COLO668 (cell line): Measurements from ENCODE around the gene ARID3A.

Experiments used
- DNase-seq: peaks from one replicate; lab custom pipeline; 2025; ENCODE audit not compliant: unreplicated experiment; lab: John Stamatoyannopoulos, UW

Gene ARID3A

DNA sequence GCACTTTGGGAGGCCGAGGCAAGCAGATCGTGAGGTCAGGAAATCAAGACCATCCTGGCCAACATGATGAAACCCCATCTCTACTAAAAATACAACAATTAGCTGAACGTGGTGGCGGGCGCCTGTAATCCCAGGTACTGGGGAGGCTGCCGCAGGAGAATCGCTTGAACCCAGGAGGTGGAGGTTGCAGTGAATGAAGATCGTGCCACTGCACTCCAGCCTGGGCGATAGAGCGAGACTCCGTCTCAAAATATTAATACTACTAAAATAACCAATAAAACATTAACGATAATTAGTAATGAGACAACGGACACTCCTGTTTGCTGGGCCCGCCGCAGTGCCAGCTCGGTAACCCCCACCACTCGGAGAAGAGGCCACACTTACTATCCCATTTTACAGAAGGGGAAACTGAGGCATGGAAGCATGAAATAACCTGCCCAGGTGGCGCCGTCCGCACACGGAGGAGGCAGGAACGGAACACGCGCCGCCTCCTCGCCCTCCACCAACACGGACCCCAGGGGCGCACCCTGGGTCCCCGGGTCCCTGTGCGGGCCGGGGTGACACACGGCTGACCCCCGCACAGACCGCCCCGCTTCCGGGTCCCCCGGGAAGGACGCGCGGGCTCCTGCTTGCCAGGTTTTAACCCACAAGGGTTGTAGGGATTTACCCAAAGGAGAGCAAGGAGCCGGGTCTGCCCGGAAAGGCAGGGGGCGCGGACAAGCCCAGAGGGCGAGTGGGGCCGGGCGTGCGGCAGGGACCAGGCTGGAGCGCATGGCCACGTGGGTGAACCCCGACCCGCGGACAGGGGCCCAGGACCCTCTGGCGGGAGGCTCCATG lies 14.4 kb upstream of the ARID3A start:
- DNase-seq = no peak

GRCh38 chr19:912181-913079 lies 13.4 kb upstream of the ARID3A start:
- no peak for DNase-seq

GRCh38 chr19:913080-913748 lies 12.6 kb upstream of the ARID3A start, which contains the start of gene R3HDM4:
Gene R3HDM4, minus strand, starts transcription at chr19:913219. Its CDS starts 62 bp downstream, at chr19:913157.
- peak; percentile 83 for DNase-seq

- no peak for DNase-seq
Measured at GRCh38 chr19:916645-917322, 9.1 kb upstream of the ARID3A start.

- DNase-seq = peak; percentile 61
Measured at GRCh38 chr19:917323-918151, 8.3 kb upstream of the ARID3A start, which contains the start of gene KISS1R. Gene KISS1R, plus strand, starts transcription at chr19:917333. Its CDS starts 170 bp downstream, at chr19:917503.

GRCh38 chr19:918152-918437 lies 7.7 kb upstream of the ARID3A start:
- DNase-seq = no peak

DNA sequence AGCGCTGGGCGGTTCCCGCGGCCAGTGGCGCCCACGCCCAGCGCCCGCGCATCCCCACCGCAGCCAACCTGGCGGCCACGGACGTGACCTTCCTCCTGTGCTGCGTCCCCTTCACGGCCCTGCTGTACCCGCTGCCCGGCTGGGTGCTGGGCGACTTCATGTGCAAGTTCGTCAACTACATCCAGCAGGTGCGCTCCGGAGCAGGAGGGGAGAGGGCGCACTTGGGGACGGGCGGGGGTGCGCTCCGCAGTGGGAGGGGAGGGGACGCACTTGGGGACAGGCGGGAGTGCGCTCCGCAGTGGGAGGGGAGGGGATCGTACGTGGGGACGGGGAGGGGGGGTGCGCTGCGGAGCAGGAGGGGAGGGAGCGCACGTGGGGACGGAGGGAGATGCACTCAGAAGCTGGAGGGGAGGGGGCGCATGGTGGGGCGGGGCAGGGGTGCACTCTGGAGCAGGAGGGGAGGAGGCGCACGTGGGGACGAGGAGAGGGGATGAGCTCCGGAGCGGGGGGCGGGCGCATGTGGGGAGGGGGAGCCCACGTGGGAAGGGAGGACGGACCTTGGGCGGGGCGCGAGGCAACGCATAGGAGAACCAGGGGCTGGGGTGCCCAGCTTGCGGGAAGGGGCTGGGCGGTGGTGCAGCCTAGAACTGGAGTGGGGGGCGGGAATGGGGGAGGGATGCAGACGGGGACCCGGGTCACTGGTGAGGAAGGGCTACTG lies 7.2 kb upstream of the ARID3A start:
- DNase-seq = peak; percentile 34

DNA sequence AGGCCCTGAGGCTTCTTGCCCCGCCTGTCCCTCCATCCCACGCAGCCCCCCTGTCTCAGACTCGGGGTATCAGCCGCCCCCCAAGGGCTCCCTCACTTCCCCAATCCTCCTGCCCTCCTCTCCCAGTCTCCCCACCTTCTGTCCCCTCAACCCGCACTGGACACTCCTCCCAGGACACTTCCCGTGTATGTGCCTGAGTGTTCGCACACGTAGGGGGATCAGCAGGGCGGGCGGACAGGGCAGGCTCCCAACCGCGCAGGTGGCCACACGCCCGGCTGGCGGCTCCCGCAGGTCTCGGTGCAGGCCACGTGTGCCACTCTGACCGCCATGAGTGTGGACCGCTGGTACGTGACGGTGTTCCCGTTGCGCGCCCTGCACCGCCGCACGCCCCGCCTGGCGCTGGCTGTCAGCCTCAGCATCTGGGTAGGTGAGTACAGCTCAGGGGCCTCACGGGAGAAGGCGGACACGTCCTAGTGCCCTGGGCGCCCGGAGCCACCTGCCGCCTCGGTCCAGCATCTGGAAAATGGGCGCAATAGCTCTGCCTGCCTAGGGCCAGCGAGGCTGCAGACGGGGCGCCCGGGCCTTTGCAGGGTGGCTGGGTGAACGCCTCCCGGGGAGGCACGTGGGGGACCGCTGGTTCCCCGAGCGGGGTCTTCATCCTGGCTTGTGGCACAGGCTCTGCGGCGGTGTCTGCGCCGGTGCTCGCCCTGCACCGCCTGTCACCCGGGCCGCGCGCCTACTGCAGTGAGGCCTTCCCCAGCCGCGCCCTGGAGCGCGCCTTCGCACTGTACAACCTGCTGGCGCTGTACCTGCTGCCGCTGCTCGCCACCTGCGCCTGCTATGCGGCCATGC lies 6.4 kb upstream of the ARID3A start:
- DNase-seq = peak; percentile 86

- DNase-seq = peak; percentile 88
Measured at GRCh38 chr19:920051-920864, 5.6 kb upstream of the ARID3A start.

DNA sequence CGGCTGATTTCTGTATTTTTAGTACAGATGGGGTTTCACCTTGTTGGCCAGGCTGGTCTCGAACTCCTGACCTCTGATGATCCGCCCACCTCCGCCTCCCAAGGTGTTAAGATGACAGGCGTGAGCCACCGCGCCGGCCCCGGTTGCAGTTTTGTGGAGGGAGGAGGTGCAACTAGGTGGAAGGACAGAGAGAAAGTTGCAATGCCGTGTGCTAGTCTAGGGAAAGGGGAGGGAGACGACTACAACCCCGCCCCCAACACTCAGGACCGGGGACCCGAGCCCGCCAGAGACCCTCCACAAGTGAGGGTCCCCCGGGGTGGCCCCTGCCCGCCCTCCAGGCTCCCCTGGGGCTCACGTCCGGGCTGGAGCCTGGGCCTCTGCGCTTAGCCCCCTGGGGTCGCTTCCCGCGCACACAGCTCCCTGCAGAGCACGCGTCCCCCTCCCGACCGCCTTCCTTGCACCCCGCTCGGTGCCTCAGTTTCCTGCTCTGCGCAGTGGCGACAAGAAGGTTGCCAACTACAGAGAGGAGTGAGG lies 1.2 kb upstream of the ARID3A start:
- peak; percentile 16 for DNase-seq

GRCh38 chr19:925087-925525 lies 729 bp upstream of the ARID3A start:
- DNase-seq = no peak

DNA sequence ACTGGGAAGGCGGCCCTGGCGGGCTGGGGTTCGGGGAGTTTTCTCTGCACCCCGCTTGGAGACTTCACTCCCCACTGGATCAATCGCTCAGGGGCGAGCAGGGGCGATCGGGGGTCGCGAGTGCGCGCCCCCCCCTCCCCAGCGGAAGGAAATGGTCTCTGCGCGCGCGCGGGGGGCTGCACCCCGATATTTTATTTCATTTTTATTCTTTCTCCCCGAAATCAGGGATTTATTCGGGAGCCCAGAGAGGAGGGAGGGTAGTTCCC lies 421 bp downstream of the ARID3A start:
- no peak for DNase-seq

- DNase-seq = peak; percentile 45
Measured at GRCh38 chr19:926589-927350, 935 bp downstream of the ARID3A start.

GRCh38 chr19:927351-927779 lies 1.5 kb downstream of the ARID3A start:
- DNase-seq = no peak

GRCh38 chr19:927780-928401 lies 2.1 kb downstream of the ARID3A start:
- DNase-seq = no peak

DNA sequence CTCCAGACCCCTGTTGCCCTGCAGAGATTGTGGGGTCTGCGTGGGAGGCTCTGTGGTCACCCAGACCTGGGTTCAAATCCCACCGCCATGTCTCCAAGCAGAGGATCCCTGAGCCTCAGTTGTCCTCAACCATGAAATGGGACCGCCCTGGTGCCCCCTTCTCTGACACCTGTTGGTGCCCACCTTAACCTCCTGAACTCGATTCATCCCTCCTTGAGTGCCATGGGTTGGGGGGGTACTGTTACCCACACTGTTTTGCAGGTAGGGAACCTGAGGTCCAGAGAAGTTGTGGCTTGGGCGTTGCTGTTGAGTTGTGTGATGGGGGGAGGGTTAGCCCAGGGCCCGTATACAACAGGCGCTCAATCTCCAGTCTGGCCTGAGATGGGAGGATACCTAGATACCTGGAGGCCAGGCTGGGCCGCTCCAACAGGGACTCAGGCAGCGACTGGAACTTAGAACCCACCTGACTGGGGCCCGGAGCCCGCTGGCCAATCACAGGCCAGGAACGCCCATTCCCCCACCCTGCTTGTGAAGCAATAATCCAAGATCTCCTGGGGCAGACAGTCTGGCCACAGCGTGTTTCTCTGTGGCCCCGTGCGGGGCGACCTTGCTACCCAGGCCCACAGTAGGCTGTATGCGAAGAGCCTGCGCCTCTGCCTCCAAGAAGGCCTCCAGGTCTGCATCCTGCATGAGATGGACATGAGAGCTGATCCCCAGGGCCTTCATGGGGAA lies 2.8 kb downstream of the ARID3A start:
- no peak for DNase-seq
